Subcutaneous adipose tissue (tissue), 4 donors: ENCODE data around the gene KISS1R. TPM values are rescaled to one million over a fixed set of nuclear protein-coding genes. Genes with fewer than 3 reads are reported as not detected.

Experiments
- total RNA-seq, 4 donors: library from RNA; depleted of rRNA; stranded (reverse); fragments of >200 nt; gene quantifications; one replicate each; pipeline ENCODE4 v1.1.0, GENCODE V29; 2016
- TF ChIP-seq, protein P1 (sequence below): fragments of 450-650 bp; IDR thresholded peaks from one replicate; pipeline ENCODE4 v1.5.1; 2016; ENCODE audit warnings: low read depth, mild to moderate bottlenecking, control low read depth, antibody characterized with exemption, moderate library complexity

Gene KISS1R
- total RNA-seq, 4 donors from 2014 or later, result not detected

DNA sequence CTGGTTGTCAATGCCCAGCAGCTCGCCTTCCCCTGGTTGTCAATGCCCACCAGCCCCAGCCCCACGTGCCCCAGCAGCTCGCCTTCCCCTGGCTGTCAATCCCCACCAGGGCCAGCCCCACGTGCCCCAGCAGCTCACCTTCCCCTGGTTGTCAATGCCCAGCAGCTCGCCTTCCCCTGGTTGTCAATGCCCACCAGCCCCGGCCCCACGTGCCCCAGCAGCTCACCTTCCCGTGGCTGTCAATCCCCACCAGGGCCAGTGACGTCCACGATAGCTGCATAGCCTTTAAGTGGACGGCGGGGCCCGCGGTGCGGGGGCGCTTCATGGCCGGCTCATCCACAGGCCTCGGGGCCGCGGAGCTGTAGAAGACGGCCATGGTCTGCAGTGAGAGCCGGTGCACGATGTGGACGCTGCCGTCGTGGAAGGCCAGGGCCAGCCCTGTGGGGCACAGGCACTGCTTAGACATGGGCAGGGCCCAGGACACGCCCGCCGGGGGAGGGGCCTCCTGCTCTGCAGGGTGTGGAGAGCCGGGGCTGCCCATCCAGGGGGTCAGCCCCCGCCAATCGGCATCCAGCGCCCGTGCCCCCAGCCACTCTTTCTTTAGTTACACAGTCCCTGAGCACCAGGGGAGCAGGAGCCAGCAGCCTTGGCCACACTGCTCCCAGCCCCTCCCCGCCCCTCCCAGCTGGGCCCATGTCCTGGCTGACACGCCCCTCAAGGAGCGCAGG is 37.3 kb upstream of the KISS1R start:
- TF ChIP-seq, protein P1, sequence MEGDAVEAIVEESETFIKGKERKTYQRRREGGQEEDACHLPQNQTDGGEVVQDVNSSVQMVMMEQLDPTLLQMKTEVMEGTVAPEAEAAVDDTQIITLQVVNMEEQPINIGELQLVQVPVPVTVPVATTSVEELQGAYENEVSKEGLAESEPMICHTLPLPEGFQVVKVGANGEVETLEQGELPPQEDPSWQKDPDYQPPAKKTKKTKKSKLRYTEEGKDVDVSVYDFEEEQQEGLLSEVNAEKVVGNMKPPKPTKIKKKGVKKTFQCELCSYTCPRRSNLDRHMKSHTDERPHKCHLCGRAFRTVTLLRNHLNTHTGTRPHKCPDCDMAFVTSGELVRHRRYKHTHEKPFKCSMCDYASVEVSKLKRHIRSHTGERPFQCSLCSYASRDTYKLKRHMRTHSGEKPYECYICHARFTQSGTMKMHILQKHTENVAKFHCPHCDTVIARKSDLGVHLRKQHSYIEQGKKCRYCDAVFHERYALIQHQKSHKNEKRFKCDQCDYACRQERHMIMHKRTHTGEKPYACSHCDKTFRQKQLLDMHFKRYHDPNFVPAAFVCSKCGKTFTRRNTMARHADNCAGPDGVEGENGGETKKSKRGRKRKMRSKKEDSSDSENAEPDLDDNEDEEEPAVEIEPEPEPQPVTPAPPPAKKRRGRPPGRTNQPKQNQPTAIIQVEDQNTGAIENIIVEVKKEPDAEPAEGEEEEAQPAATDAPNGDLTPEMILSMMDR, result no peak

DNA sequence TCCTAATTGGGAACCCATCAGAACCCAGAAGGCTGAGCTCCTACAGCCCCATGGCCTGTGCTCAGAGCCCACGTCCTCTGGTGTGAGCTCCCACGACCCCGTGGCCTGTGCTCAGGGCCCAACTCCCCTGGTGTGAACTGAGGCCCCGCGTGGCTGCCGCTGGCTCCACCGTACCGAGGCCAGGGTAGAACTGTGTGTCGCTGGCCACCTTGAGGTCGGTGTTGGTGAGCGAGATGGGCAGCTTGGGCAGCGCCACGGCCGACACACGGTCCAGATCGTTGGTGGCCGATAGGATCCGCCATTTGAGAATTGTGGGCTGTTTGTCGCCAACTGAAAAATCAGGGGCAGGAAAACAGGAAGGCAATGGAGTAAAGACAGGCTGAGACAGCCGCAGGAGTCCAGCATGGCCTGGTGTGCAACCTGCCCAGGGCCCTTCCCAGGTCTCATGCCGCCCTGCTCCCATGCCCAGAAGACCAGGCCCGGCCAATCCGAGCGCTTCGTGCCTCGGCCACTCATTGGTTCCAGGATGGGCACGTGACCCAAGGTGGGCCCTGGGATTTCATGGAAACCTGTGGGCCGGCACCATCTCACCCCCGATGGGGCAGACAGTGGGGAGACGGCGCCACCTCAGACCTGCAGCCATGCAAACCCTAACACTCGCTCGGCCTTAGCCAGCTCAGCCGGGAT is 35.6 kb upstream of the KISS1R start:
- TF ChIP-seq, protein P1, result no peak

DNA sequence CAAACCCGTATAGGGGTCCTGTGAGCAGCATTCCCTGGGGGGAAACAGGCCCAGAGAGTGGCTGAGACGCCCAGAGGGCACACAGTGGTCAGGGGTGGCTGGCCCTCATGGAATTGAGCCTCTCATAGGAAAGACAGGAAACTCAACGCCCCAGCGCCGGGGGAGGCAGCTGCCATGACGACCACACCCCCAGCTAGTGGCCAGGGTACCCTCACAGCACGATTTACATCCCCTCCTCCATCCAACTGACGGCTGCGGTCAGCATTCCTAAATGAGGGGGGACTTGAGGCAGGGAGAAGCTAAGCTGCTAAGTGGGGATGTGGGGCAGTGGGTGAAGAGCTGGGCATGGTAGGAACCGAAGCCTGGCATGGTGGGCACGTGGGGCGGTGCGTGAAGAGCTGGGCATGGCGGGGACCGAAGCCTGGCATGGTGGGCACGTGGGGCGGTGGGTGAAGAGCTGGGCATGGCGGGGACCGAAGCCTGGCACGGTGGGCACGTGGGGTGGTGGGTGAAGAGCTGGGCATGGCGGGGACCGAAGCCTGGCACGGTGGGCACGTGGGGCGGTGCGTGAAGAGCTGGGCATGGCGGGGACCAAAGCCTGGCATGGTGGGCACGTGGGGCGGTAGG is 34.1 kb upstream of the KISS1R start:
- TF ChIP-seq, protein P1, result no peak

DNA sequence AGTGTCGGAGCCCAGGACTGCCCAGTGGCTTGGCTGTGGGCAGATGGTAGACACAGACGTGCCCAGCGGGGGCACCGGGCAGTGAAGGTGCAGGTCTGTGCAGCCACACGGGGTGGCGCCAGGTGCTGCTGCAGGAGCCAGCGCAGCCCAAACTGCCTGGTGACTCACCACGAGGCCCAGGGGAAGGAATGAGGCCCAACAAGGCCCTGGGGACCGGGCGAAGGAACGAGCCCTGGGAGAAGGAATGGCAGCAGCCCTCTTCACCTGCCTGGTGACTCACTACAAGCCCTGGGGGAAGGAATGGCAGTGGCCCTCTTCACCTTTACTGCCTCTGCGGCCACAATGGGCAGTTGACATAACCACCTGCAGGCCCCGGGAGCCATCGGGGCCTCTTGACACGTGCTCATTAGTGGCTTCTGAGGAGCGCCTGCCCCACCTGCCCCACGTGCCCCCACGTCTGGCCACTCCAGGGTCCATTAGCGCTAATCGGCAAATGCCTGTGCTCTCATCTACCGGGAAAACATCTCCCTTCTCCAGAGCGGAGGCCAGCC is 33.4 kb upstream of the KISS1R start:
- TF ChIP-seq, protein P1, result no peak

DNA sequence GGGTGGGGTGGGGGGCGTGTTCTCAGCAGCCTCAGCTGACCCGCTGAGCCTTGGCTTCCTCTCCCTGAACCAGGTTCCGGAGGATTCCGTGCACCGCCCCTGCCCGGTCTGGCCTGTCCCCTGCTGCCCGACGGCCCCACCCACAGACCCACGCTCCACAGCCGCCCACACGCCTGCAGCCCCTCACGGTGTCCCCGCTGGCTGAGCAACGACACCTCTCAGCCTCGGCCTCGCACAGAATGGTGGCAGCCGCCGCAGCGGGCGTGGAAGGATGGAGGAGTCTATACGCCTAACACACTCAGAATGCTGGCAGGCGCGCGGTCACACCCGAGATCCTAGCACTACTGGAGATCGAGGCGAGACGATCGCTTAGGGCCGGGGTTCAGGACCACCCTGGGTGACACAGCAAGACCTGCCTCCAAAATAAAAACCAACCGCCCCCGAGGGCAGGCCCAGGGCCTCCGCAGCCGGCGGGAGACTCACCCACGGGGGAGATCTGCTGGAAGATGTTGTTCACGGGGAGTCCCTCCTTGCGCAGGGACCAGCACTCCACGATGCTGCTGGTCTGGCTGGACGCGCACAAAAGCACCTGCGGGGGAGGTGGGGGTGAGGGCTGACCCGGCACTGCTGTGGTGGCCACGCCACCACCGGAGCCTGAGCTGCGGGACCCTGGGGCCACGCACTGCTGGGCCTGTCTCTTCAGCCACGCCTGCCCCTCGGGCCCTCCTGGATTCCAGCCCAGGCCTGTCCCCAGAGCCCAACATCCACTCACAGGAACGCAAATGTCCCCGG is 32.5 kb upstream of the KISS1R start:
- TF ChIP-seq, protein P1, result no peak

DNA sequence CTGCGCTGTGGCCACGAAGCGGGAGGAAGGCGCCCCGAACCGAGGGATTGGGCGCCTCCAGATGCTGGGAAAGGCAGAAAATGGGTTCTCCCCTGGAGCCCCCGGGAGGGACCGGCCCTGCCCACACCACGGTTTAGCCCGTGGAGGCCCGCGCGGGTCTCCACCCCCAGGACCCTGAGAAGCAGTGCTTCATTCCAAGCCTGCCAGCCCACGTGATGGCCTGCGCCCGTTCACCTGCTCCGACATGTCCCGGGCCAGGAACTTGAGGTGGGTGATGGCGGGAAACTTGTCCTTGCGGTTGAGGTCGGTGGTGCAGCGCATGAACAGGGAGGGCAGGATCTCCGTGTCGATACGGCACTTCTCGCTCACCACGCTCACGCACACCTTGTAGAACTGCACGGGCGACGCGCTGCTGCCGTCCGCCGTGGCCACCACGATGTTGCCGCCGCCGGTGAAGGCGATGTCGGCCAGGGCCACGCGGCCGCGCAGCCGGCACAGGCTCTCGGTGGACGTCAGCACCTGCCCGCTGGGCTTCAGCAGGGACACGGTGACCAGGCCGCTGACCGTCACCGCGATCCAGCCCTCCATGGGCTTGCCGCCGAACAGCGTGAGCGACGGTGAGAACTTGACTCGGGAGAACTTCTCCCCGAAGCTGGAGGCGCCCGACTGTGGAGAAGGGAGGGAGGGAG is 31.5 kb upstream of the KISS1R start:
- TF ChIP-seq, protein P1, result no peak
